H1 (cell line): Measurements from ENCODE around the gene ZNF608. TPM values are rescaled to one million over a fixed set of nuclear protein-coding genes. Genes with fewer than 3 reads are reported as not detected.

Experiments
- BCL11A ChIP-seq, 2 experiments: IDR thresholded peaks; one replicate each; pipeline ENCODE4 v1.6.1; 2011; ENCODE audit warnings: low read depth in 2 of 2, low read length in 2 of 2, mild to moderate bottlenecking in 2 of 2
- CBX8 ChIP-seq: fragments of 300-800, 300-1000 bp; sonication (generic); IDR thresholded peaks from 2 replicates; pipeline ENCODE4 v1.7.1; 2016; ENCODE audit warnings: low read depth, low read length, borderline replicate concordance
- CHD1 ChIP-seq: IDR thresholded peaks from 2 replicates; pipeline ENCODE4 v1.6.1; 2012; ENCODE audit warnings: low read depth, low read length, improper control_type of control experiment
- JUND ChIP-seq: IDR thresholded peaks from 2 replicates; pipeline ENCODE4 v1.6.1; 2011; ENCODE audit warnings: mild to moderate bottlenecking, improper control_type of control experiment, low read length
- RAD21 ChIP-seq, 2 experiments: IDR thresholded peaks in 1 of 2; conservative IDR thresholded peaks in 1 of 2; 2 replicates each; pipeline ENCODE4 v1.6.1; 2011; ENCODE audit warnings: low read depth in 2 of 2, low read length in 2 of 2, improper control_type of control experiment in 1 of 2, inconsistent platforms in 1 of 2, mild to moderate bottlenecking in 1 of 2, moderate library complexity in 1 of 2
- SAP30 ChIP-seq: fragments of 300-600 bp; sonication (generic); IDR thresholded peaks from 2 replicates; pipeline ENCODE4 v1.7.1; 2012; ENCODE audit warnings: low read length, moderate library complexity, mild to moderate bottlenecking, inconsistent platforms; ENCODE audit not compliant: insufficient read depth, insufficient replicate concordance
- SIN3A ChIP-seq, 2 experiments: IDR thresholded peaks in 1 of 2; conservative IDR thresholded peaks in 1 of 2; 2 replicates each; pipeline ENCODE4 v1.6.1; 2011 to 2012; ENCODE audit warnings: low read length in 2 of 2, improper control_type of control experiment in 1 of 2, low read depth in 1 of 2, mild to moderate bottlenecking in 1 of 2
- TBP ChIP-seq: IDR thresholded peaks from 2 replicates; pipeline ENCODE4 v1.6.1; 2011; ENCODE audit warnings: low read depth, low read length, improper control_type of control experiment
- polyA plus RNA-seq, 7 experiments: library from polyadenylated mRNA; depleted of rRNA in 3 of 7; stranded (reverse) in 5 of 7; unstranded in 2 of 7; fragments of >200 nt in 5 of 7; fragments of 200-250 nt in 2 of 7; gene quantifications; 1 replicate in 5 of 7; 2 replicates in 1 of 7; 4 replicates in 1 of 7; pipeline versions ENCODE4 v1.2.1 to v1.2.3, GENCODE V29; 2011 to 2013; ENCODE audit warnings: missing spikeins in 2 of 7, mixed read lengths in 2 of 7
- total RNA-seq: library from RNA; stranded (reverse); fragmentation: NEBNext Ultra II Directional; extraction: Animal tissue kit (Norgen Biotek cat#: 25700); gene quantifications from 2 replicates; pipeline ENCODE4 v1.2.1, GENCODE V29; 2021
- TF ChIP-seq, protein P1 (sequence below): fragments of 300-600 bp; sonication (generic); IDR thresholded peaks from 2 replicates; pipeline ENCODE4 v1.7.1; 2012; ENCODE audit warnings: low read length, moderate library complexity, mild to moderate bottlenecking, inconsistent platforms; ENCODE audit not compliant: insufficient replicate concordance

ZNF608 gene
- total and polyA plus RNA-seq, 2 of the 8 experiments (the other 6 are each of a cell fraction or from before 2014, with no cell fraction given): 17.2 to 40.8 TPM

- TF ChIP-seq, protein P1, sequence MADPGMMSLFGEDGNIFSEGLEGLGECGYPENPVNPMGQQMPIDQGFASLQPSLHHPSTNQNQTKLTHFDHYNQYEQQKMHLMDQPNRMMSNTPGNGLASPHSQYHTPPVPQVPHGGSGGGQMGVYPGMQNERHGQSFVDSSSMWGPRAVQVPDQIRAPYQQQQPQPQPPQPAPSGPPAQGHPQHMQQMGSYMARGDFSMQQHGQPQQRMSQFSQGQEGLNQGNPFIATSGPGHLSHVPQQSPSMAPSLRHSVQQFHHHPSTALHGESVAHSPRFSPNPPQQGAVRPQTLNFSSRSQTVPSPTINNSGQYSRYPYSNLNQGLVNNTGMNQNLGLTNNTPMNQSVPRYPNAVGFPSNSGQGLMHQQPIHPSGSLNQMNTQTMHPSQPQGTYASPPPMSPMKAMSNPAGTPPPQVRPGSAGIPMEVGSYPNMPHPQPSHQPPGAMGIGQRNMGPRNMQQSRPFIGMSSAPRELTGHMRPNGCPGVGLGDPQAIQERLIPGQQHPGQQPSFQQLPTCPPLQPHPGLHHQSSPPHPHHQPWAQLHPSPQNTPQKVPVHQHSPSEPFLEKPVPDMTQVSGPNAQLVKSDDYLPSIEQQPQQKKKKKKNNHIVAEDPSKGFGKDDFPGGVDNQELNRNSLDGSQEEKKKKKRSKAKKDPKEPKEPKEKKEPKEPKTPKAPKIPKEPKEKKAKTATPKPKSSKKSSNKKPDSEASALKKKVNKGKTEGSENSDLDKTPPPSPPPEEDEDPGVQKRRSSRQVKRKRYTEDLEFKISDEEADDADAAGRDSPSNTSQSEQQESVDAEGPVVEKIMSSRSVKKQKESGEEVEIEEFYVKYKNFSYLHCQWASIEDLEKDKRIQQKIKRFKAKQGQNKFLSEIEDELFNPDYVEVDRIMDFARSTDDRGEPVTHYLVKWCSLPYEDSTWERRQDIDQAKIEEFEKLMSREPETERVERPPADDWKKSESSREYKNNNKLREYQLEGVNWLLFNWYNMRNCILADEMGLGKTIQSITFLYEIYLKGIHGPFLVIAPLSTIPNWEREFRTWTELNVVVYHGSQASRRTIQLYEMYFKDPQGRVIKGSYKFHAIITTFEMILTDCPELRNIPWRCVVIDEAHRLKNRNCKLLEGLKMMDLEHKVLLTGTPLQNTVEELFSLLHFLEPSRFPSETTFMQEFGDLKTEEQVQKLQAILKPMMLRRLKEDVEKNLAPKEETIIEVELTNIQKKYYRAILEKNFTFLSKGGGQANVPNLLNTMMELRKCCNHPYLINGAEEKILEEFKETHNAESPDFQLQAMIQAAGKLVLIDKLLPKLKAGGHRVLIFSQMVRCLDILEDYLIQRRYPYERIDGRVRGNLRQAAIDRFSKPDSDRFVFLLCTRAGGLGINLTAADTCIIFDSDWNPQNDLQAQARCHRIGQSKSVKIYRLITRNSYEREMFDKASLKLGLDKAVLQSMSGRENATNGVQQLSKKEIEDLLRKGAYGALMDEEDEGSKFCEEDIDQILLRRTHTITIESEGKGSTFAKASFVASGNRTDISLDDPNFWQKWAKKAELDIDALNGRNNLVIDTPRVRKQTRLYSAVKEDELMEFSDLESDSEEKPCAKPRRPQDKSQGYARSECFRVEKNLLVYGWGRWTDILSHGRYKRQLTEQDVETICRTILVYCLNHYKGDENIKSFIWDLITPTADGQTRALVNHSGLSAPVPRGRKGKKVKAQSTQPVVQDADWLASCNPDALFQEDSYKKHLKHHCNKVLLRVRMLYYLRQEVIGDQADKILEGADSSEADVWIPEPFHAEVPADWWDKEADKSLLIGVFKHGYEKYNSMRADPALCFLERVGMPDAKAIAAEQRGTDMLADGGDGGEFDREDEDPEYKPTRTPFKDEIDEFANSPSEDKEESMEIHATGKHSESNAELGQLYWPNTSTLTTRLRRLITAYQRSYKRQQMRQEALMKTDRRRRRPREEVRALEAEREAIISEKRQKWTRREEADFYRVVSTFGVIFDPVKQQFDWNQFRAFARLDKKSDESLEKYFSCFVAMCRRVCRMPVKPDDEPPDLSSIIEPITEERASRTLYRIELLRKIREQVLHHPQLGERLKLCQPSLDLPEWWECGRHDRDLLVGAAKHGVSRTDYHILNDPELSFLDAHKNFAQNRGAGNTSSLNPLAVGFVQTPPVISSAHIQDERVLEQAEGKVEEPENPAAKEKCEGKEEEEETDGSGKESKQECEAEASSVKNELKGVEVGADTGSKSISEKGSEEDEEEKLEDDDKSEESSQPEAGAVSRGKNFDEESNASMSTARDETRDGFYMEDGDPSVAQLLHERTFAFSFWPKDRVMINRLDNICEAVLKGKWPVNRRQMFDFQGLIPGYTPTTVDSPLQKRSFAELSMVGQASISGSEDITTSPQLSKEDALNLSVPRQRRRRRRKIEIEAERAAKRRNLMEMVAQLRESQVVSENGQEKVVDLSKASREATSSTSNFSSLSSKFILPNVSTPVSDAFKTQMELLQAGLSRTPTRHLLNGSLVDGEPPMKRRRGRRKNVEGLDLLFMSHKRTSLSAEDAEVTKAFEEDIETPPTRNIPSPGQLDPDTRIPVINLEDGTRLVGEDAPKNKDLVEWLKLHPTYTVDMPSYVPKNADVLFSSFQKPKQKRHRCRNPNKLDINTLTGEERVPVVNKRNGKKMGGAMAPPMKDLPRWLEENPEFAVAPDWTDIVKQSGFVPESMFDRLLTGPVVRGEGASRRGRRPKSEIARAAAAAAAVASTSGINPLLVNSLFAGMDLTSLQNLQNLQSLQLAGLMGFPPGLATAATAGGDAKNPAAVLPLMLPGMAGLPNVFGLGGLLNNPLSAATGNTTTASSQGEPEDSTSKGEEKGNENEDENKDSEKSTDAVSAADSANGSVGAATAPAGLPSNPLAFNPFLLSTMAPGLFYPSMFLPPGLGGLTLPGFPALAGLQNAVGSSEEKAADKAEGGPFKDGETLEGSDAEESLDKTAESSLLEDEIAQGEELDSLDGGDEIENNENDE: no peak
- no peak for TF ChIP-seq SAP30
- TF ChIP-seq CHD1: no peak
- no peak for TF ChIP-seq TBP
- TF ChIP-seq BCL11A (IDR thresholded peaks at IDR 0.05; ENCODE audit: low read depth in 2 of 2, low read length in 2 of 2): no peak
- no peak for TF ChIP-seq SIN3A (conservative IDR thresholded peaks at IDR 0.05 in 1 of 2, IDR thresholded peaks at IDR 0.05 in 1 of 2; ENCODE audit: low read depth in 1 of 2, low read length in 2 of 2)
- TF ChIP-seq CBX8: no peak
- no peak for TF ChIP-seq RAD21 (IDR thresholded peaks at IDR 0.05 in 1 of 2, conservative IDR thresholded peaks at IDR 0.05 in 1 of 2; ENCODE audit: low read depth in 2 of 2, low read length in 2 of 2)
- no peak for TF ChIP-seq JUND
- TF ChIP-seq, all 59 proteins: peak for 0
These were observed 33.6 kb upstream of the ZNF608 start (continued) for GRCh38 chr5:124780011-124780410.
